Umbilical cord (tissue), 2 donors: ENCODE measurements around the gene BANP. TPM values are rescaled to one million over a fixed set of nuclear protein-coding genes. Genes with fewer than 3 reads are reported as not detected.
"Not testable (repeated sequence)": the region's sequence is repeated elsewhere in the genome, so short reads cannot be mapped to it uniquely, and the experiment has no call there.

Experiments used
- DNase-seq: peaks from one replicate; pipeline ENCODE4 v3.0.0-alpha.2; 2015; ENCODE audit warnings: low spot score
- total RNA-seq: library from RNA; depleted of rRNA; stranded (reverse); fragments of >200 nt; gene quantifications from one replicate; pipeline ENCODE4 v1.2.3, GENCODE V29; 2014; ENCODE audit warnings: low replicate concordance; ENCODE audit not compliant: insufficient read depth

BANP gene
- total RNA-seq, 1 donor from 2014 or later = 27.2 TPM

GRCh38 chr16:88064889-88065746 is 113.9 kb downstream of the BANP start:
- no peak for DNase-seq

DNA sequence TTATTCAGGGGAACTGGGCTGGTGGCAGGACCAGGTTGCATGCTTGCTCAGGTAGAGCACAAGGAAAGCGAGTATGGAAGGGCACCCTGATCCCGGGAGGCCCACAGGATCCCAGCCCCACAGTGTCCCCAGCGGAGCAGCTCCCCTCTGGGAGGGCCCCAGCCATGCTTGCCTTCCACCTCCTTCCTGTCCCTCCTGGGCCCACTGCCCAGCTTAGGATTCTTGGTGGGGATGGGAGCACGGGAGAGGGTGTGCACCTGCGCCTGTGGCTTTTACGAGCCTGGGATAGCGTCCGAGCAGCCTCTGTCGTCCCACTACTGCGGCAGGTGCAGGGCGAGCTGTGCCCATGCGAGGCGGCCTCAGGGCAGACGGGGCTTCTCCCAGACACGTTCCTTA is 114.5 kb downstream of the BANP start:
- DNase-seq = no peak

DNA sequence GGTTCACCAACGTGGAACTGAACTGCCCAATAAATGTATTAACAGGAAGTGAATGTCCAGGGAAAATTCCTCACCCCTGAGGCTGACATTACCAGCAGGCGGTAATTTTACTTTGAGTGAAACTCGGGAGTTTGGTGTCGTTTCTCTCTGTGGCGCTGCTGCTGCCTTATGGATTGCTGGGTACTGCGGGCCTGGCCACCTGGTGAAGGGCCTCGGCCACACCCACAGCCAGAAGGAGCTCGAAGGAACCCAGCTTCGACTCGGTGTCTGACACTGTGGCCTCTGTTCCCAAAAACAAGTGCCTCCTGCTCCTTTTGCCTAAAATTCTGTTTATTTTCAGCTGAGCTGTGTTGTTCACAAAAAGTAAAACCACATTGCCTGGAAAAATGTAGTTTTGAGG is 115.0 kb downstream of the BANP start:
- DNase-seq = no peak

GRCh38 chr16:88066680-88067529 is 115.7 kb downstream of the BANP start:
- no peak for DNase-seq

- no peak for DNase-seq
Measured at GRCh38 chr16:88067530-88068411, 116.5 kb downstream of the BANP start.

DNA sequence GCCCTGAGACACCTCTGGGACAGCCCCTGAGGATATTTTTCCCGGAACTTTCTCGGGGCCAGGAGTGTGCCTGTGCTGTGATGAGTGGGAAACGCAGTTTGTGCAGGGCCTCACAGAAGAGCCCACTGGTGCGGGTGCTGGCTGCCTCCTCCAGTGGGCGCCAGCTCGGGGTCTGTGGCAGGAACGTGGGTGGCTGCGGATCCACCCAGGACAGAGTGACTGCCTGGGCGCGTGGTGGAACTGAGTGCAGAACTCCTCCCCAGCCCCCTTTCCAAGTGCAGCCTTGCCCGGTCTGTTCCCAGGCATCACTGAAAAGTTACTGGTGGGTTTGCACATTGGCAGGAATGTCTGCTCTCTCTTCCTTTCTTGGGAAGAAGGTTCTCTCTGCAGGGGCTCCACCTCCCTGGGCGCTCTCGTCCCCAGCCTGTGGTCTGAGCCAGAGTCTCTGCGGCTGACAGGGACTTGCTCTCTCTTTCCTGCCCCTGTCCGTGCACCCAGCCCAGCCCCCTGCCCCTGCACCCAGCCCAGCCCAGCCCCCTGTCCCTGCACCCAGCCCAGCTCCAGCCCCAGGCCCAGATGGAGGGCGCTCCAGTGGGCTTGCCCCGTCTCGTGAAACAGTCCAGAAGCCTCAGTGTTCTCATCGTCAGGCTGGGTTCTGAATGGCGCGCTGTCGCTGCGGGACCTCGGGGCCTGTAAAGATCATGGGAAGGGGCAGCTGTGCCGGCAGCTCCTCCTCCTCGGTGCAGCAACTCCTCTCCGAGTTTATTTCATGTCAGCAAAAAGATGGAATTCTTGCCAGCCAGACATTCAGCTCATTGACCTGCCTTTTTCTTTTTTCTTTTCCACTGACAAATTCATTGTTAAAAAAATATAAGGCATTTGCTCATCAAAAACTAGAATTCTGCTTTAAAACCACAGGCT is 117.5 kb downstream of the BANP start:
- DNase-seq = peak; percentile 30

DNA sequence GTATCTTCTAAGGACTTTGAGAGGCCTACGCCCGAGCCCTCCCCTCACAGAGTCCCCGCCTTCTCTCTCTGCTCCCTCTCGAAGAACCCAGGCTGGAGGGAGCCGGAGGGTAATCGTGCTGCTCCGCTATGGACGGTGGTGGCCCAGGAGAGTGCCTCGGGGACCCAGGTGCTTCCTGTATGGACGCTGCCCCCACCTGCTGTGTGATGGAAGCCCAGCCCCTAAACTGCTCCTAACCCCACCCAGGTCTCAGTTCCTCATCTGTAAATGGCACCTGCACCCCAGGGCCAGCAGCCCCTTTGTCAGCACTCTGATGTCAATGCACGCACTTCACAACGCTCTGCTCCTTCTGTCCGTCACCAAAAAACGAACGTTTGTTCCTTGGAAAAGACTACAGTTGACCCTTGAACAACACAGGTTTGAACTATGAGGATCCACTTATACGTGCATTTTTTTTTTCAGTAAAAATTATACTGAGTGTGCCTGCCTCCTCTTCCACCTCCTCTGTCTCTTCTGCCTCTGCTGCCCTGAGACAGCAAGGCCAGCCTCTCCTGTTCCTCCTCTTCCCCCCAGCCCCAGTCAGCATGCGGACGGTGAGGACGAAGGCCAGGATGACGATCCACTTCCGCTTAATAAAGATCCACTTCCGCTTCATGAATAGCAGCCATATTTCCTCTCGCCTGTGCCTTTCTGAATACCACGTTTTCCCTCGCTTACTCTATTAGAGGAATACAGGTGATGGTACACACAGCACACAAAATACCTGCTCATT is 118.3 kb downstream of the BANP start:
- DNase-seq = no peak

DNA sequence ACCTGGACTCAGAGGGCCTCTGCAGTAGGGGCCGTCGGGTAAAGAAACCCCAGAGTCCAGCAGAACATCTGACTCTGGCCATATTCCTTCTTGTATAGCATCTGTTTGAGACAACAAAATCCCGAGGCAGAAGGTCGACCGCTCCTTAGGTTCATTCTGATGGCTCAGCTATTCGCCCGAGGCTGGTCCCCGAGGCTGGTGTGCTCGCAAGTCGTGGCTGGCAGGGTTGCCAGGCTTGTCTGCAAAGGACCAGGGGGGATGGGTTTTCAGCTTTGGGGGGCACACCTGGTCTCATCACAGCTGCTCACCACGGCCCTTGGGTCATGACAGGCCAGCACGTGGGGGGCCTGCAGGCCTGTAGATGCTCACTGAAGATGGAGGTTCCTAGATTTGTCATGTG is 119.1 kb downstream of the BANP start:
- DNase-seq = no peak

GRCh38 chr16:88070989-88071625 is 119.9 kb downstream of the BANP start:
- no peak for DNase-seq

DNA sequence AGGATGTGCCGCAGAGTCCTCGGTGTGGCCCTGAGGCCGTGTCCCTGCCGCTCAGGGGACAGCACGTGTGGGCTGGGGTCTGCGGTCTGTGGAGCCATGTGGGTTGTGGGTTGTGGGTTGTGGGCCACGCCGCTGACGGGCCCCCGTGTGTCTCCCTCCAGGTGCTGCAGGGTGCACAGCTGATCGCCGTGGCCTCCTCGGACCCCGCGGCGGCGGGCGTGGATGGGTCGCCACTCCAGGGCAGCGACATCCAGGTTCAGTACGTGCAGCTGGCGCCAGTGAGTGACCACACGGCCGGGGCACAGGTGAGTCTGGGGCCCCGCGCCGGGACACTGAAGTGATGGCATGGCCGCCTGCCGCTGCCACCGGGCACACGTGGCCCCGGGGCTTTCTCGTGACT is 120.7 kb downstream of the BANP start:
- no peak for DNase-seq

DNA sequence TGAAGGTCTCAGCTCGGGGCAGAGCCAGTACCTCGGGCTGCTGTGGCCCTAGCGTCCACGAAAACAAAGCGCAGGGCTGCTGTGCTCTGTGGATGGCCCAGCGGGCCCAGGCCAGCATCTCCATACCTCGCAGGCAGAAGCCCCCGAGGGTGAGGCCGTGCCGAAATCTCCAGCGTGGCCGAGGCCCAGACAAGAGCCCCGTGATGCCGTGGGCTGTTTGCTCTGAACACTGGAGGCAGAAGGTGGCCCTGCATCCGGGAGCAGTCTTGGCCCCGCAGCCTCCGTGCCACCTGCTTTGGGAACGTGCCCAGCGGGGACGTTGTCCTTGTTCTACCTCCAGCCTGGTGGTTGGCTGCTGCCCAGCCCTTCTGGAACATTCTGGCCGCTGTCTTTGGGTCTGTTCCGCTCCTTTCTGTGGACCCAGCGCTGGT is 121.4 kb downstream of the BANP start:
- DNase-seq = no peak

GRCh38 chr16:88073201-88073721 is 122.0 kb downstream of the BANP start:
- no peak for DNase-seq

- DNase-seq = no peak
Measured at GRCh38 chr16:88074041-88074440, 122.8 kb downstream of the BANP start.

- no peak for DNase-seq
Measured at GRCh38 chr16:88076211-88076931, 125.1 kb downstream of the BANP start.

GRCh38 chr16:88076932-88077320 is 125.7 kb downstream of the BANP start:
- not testable (repeated sequence) for DNase-seq

DNA sequence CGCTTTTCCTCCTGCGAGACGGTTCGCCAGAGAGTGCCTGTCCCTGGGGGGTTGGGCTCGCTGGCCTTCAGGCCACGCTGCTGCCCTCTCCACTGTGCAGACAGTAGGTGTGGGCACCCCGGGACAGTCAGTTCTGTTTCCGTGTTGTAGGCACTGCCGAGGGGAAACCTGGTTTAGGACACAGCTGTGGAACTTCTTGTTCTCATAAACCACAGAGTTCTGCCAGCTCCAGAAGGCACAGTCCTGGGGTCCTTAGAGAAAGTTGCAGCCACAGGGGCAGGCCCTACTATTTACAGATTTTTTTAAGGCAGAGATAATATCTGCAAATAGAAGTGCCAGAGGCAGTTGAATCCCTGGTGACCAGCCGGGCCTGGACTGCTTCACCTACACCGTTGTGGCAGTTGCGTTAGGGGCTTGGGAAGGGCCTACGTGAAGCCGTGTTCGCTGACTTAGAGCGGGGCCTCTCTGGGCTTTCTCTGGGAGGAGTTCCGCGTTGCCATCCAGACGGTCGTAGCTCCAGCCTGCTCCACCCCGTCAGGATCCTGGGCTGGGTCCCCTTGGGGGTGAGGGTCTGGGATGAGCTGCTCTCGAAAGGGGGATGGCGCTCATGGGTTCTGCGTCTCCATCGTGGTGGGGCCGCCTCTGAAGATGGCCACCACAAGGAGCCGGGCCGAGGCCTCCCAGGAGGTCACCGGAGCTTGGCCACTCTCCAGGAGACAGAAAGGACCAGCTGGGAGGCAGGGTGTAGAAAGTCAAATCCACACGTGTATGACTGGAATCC is 126.3 kb downstream of the BANP start:
- no peak for DNase-seq

DNA sequence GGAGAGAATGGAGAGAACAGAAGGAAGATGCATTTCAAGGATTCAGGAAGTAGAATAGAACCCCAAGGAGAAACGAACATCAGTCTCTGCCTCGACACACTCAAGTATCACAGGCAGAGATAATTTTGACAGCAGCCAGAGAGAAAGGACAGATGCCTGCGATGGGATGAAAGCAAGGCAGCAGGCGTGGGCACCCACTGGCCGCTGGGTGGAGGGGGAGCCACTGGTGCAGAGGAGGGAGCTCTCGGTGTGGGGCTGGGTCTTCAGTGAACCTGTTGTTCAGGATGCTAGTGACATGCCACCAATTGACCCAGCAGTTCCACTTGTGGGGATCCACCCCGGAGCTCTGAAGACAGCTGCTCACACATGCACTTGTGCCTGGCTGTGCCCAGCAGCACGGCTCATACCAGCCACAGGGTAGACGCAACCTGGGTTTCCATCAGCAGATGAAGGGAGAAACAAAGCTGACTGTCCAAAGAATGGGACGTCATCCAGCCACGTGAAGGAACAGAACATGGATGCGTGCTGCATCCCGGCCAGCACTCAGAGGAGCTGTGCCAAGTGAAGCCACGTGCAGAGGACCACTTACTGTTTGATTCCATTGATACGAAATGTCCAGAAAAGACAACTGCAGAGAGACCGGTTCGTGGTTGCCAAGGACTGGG is 127.0 kb downstream of the BANP start:
- DNase-seq = no peak
